ENCODE data around the gene RASSF3.
"Not testable (repeated sequence)": the region's sequence is repeated elsewhere in the genome, so short reads cannot be mapped to it uniquely, and the experiment has no call there.

The RASSF3 gene

GRCh38 chr12:64610079-64610659 is at the start of gene RASSF3:
TSS of gene RASSF3 (plus strand) at chr12:64610495. CDS start at chr12:64610633, 138 bp downstream.
- peak in 2 of 4 experiments; percentile 58 to 73 for DNase-seq (ENCODE audit: low read depth in 4 of 4, low spot score in 1 of 4)

GRCh38 chr12:64561302-64562136 is 48.8 kb upstream of the RASSF3 start:
- DNase-seq (ENCODE audit: low read depth in 4 of 4, low spot score in 1 of 4): no peak

- no peak for DNase-seq (ENCODE audit: low read depth in 4 of 4, low spot score in 1 of 4)
Measured at GRCh38 chr12:64566122-64566521, 44.2 kb upstream of the RASSF3 start.

GRCh38 chr12:64566831-64567517 is 43.3 kb upstream of the RASSF3 start:
- DNase-seq (ENCODE audit: low read depth in 4 of 4, low spot score in 1 of 4): no peak

GRCh38 chr12:64567570-64567969 is 42.7 kb upstream of the RASSF3 start:
- no peak for DNase-seq (ENCODE audit: low read depth in 4 of 4, low spot score in 1 of 4)

- no peak for DNase-seq (ENCODE audit: low read depth in 4 of 4, low spot score in 1 of 4)
Measured at GRCh38 chr12:64568298-64568697, 42.0 kb upstream of the RASSF3 start.

- DNase-seq (ENCODE audit: low read depth in 4 of 4, low spot score in 1 of 4): no peak
Measured at GRCh38 chr12:64569923-64570691, 40.2 kb upstream of the RASSF3 start.

- DNase-seq (ENCODE audit: low read depth in 4 of 4, low spot score in 1 of 4): no peak
Measured at GRCh38 chr12:64571411-64571810, 38.9 kb upstream of the RASSF3 start.

- DNase-seq (ENCODE audit: low read depth in 4 of 4, low spot score in 1 of 4): no peak
Measured at GRCh38 chr12:64572241-64572640, 38.1 kb upstream of the RASSF3 start.

- no peak for DNase-seq (ENCODE audit: low read depth in 4 of 4, low spot score in 1 of 4)
Measured at GRCh38 chr12:64574837-64575236, 35.5 kb upstream of the RASSF3 start.

- DNase-seq (ENCODE audit: low read depth in 4 of 4, low spot score in 1 of 4): no peak
Measured at GRCh38 chr12:64577046-64577445, 33.2 kb upstream of the RASSF3 start.

- no peak for DNase-seq (ENCODE audit: low read depth in 4 of 4, low spot score in 1 of 4)
Measured at GRCh38 chr12:64578566-64578965, 31.7 kb upstream of the RASSF3 start.

GRCh38 chr12:64580681-64581080 is 29.6 kb upstream of the RASSF3 start:
- no peak for DNase-seq (ENCODE audit: low read depth in 4 of 4, low spot score in 1 of 4)

- DNase-seq (ENCODE audit: low read depth in 4 of 4, low spot score in 1 of 4): no peak
Measured at GRCh38 chr12:64582114-64582513, 28.2 kb upstream of the RASSF3 start.

GRCh38 chr12:64582862-64583261 is 27.4 kb upstream of the RASSF3 start:
- DNase-seq (ENCODE audit: low read depth in 4 of 4, low spot score in 1 of 4): no peak

- DNase-seq (ENCODE audit: low read depth in 4 of 4, low spot score in 1 of 4): not testable (repeated sequence)
Measured at GRCh38 chr12:64583395-64583770, 26.9 kb upstream of the RASSF3 start.

- DNase-seq (ENCODE audit: low read depth in 4 of 4, low spot score in 1 of 4): no peak
Measured at GRCh38 chr12:64583771-64584421, 26.4 kb upstream of the RASSF3 start.

- DNase-seq (ENCODE audit: low read depth in 4 of 4, low spot score in 1 of 4): no peak
Measured at GRCh38 chr12:64585104-64585503, 25.2 kb upstream of the RASSF3 start.

- DNase-seq (ENCODE audit: low read depth in 4 of 4, low spot score in 1 of 4): no peak
Measured at GRCh38 chr12:64587447-64587846, 22.8 kb upstream of the RASSF3 start.

- DNase-seq (ENCODE audit: low read depth in 4 of 4, low spot score in 1 of 4): no peak
Measured at GRCh38 chr12:64590183-64590582, 20.1 kb upstream of the RASSF3 start.
